ENCODE measurements around the gene APLP2.

Gene APLP2

GRCh38 chr11:130120045-130120444 lies 50.4 kb downstream of the APLP2 start:
- H3K36me3 ChIP-seq (ENCODE audit: insufficient read depth, low read length): peaks cover 44% of the 10 kb centered on the region

GRCh38 chr11:130121445-130121978 lies 51.8 kb downstream of the APLP2 start:
- Histone ChIP-seq H3K27ac (no peak overlapping the region), H3K9me3 (ENCODE audit: low read depth, low read length) (no peaks in the 10 kb centered on the region), H3K36me3 (ENCODE audit: insufficient read depth, low read length) (peaks cover 55% of the 10 kb centered on the region), H3K4me3 (no peak overlapping the region), H3K9ac (ENCODE audit: insufficient read length) (no peak overlapping the region)
- no peak for TF ChIP-seq FOXP2 (optimal IDR thresholded peaks at IDR 0.05; ENCODE audit: control extremely low read depth, extremely low read length, insufficient read depth)
- no peak for TF ChIP-seq EZH2 (IDR thresholded peaks at IDR 0.05)
- no peak for TF ChIP-seq POLR2AphosphoS5 (IDR thresholded peaks at IDR 0.05; ENCODE audit: borderline replicate concordance, low read depth, low read length)
- no peak for DNase-seq (ENCODE audit: low read depth, low spot score)

More at GRCh38 chr11:130120045-130120444, 50.4 kb downstream of the APLP2 start:
- TF ChIP-seq EZH2 (IDR thresholded peaks at IDR 0.05): no peak
- TF ChIP-seq POLR2AphosphoS5 (IDR thresholded peaks at IDR 0.05; ENCODE audit: borderline replicate concordance, low read depth, low read length): no peak
- no peak for TF ChIP-seq FOXP2 (optimal IDR thresholded peaks at IDR 0.05; ENCODE audit: control extremely low read depth, extremely low read length, insufficient read depth)
- Histone ChIP-seq H3K9me3 (ENCODE audit: low read depth, low read length) (no peaks in the 10 kb centered on the region), H3K27ac (no peak overlapping the region), H3K9ac (ENCODE audit: insufficient read length) (no peak overlapping the region), H3K4me3 (no peak overlapping the region)
- DNase-seq (ENCODE audit: low read depth, low spot score): no peak

- Histone ChIP-seq H3K36me3 (ENCODE audit: insufficient read depth, low read length) (peaks cover 58% of the 10 kb centered on the region), H3K9me3 (ENCODE audit: low read depth, low read length) (no peaks in the 10 kb centered on the region), H3K4me3 (no peak overlapping the region), H3K27ac (no peak overlapping the region), H3K9ac (ENCODE audit: insufficient read length) (no peak overlapping the region)
- TF ChIP-seq FOXP2 (optimal IDR thresholded peaks at IDR 0.05; ENCODE audit: control extremely low read depth, extremely low read length, insufficient read depth): no peak
- no peak for TF ChIP-seq EZH2 (IDR thresholded peaks at IDR 0.05)
- no peak for TF ChIP-seq POLR2AphosphoS5 (IDR thresholded peaks at IDR 0.05; ENCODE audit: borderline replicate concordance, low read depth, low read length)
- DNase-seq (ENCODE audit: low read depth, low spot score): no peak
These were observed 52.5 kb downstream of the APLP2 start for GRCh38 chr11:130122141-130122575.

GRCh38 chr11:130123414-130124040 lies 53.8 kb downstream of the APLP2 start:
- no peaks in the 10 kb centered on the region for H3K9me3 ChIP-seq (ENCODE audit: low read depth, low read length)
- no peak for DNase-seq (ENCODE audit: low read depth, low spot score)
- peaks cover 72% of the 10 kb centered on the region for H3K36me3 ChIP-seq (ENCODE audit: insufficient read depth, low read length)
- no peak overlapping the region for H3K27ac ChIP-seq
- TF ChIP-seq POLR2AphosphoS5 (IDR thresholded peaks at IDR 0.05; ENCODE audit: borderline replicate concordance, low read depth, low read length): no peak
- TF ChIP-seq EZH2 (IDR thresholded peaks at IDR 0.05): no peak
- TF ChIP-seq FOXP2 (optimal IDR thresholded peaks at IDR 0.05; ENCODE audit: control extremely low read depth, extremely low read length, insufficient read depth): no peak
- H3K4me3 ChIP-seq: no peak overlapping the region
- no peak overlapping the region for H3K9ac ChIP-seq (ENCODE audit: insufficient read length)

GRCh38 chr11:130124096-130124495 lies 54.4 kb downstream of the APLP2 start:
- Histone ChIP-seq H3K27ac (no peak overlapping the region), H3K36me3 (ENCODE audit: insufficient read depth, low read length) (peaks cover 78% of the 10 kb centered on the region), H3K9ac (ENCODE audit: insufficient read length) (no peak overlapping the region), H3K9me3 (ENCODE audit: low read depth, low read length) (no peaks in the 10 kb centered on the region), H3K4me3 (no peak overlapping the region)
- no peak for TF ChIP-seq FOXP2 (optimal IDR thresholded peaks at IDR 0.05; ENCODE audit: control extremely low read depth, extremely low read length, insufficient read depth)
- no peak for TF ChIP-seq POLR2AphosphoS5 (IDR thresholded peaks at IDR 0.05; ENCODE audit: borderline replicate concordance, low read depth, low read length)
- no peak for TF ChIP-seq EZH2 (IDR thresholded peaks at IDR 0.05)
- DNase-seq (ENCODE audit: low read depth, low spot score): no peak

GRCh38 chr11:130125638-130126037 lies 55.9 kb downstream of the APLP2 start:
- Histone ChIP-seq H3K4me3 (no peak overlapping the region), H3K36me3 (ENCODE audit: insufficient read depth, low read length) (peaks cover 81% of the 10 kb centered on the region), H3K9ac (ENCODE audit: insufficient read length) (no peak overlapping the region), H3K9me3 (ENCODE audit: low read depth, low read length) (no peaks in the 10 kb centered on the region), H3K27ac (no peak overlapping the region)
- DNase-seq (ENCODE audit: low read depth, low spot score): no peak
- TF ChIP-seq FOXP2 (optimal IDR thresholded peaks at IDR 0.05; ENCODE audit: control extremely low read depth, extremely low read length, insufficient read depth) (no peak), POLR2AphosphoS5 (IDR thresholded peaks at IDR 0.05; ENCODE audit: borderline replicate concordance, low read depth, low read length) (no peak), EZH2 (IDR thresholded peaks at IDR 0.05) (no peak)

GRCh38 chr11:130126516-130126915 lies 56.8 kb downstream of the APLP2 start:
- DNase-seq (ENCODE audit: low read depth, low spot score): no peak
- no peak overlapping the region for H3K9ac ChIP-seq (ENCODE audit: insufficient read length)
- H3K36me3 ChIP-seq (ENCODE audit: insufficient read depth, low read length): peaks cover 86% of the 10 kb centered on the region
- H3K27ac ChIP-seq: no peak overlapping the region
- no peak overlapping the region for H3K4me3 ChIP-seq
- H3K9me3 ChIP-seq (ENCODE audit: low read depth, low read length): no peaks in the 10 kb centered on the region
- TF ChIP-seq POLR2AphosphoS5 (IDR thresholded peaks at IDR 0.05; ENCODE audit: borderline replicate concordance, low read depth, low read length) (no peak), EZH2 (IDR thresholded peaks at IDR 0.05) (no peak), FOXP2 (optimal IDR thresholded peaks at IDR 0.05; ENCODE audit: control extremely low read depth, extremely low read length, insufficient read depth) (no peak)

- Histone ChIP-seq H3K9ac (ENCODE audit: insufficient read length) (no peak overlapping the region), H3K27ac (no peak overlapping the region), H3K4me3 (no peak overlapping the region), H3K36me3 (ENCODE audit: insufficient read depth, low read length) (peaks cover 85% of the 10 kb centered on the region), H3K9me3 (ENCODE audit: low read depth, low read length) (no peaks in the 10 kb centered on the region)
- no peak for DNase-seq (ENCODE audit: low read depth, low spot score)
- TF ChIP-seq POLR2AphosphoS5 (IDR thresholded peaks at IDR 0.05; ENCODE audit: borderline replicate concordance, low read depth, low read length): no peak
- no peak for TF ChIP-seq EZH2 (IDR thresholded peaks at IDR 0.05)
- TF ChIP-seq FOXP2 (optimal IDR thresholded peaks at IDR 0.05; ENCODE audit: control extremely low read depth, extremely low read length, insufficient read depth): no peak
These were observed 57.8 kb downstream of the APLP2 start for GRCh38 chr11:130127509-130127908.

Data from SK-N-MC (cell line).